ENCODE results near the gene CCDC6. TPM values are rescaled to one million over a fixed set of nuclear protein-coding genes. Genes with fewer than 3 reads are reported as not detected.
"Not testable (repeated sequence)": the region's sequence is repeated elsewhere in the genome, so short reads cannot be mapped to it uniquely, and the experiment has no call there.

CCDC6 gene
- total RNA-seq, 4 donors from 2014 or later, result 78.5 to 101 (median 92.1) TPM

GRCh38 chr10:59887972-59888640, 18.2 kb downstream of the CCDC6 start:
- Histone ChIP-seq H3K4me3 (no peak overlapping the region), H3K27me3 (no peaks in the 10 kb centered on the region), H3K36me3 (peaks cover 9% of the 10 kb centered on the region), H3K9me3 (no peaks in the 10 kb centered on the region), H3K27ac (no peak overlapping the region), H3K4me1 (peaks cover 65% of the 10 kb centered on the region)
- DNase-seq (ENCODE audit: low spot score in 2 of 2), result no peak
- WGBS, result 73% methylated on average over 6 of the region's 6 CpGs
- TF ChIP-seq EP300 (IDR thresholded peaks at IDR 0.05), result no peak
- TF ChIP-seq POLR2A (IDR thresholded peaks at IDR 0.05), result no peak
- no peak for TF ChIP-seq CTCF (IDR thresholded peaks at IDR 0.05)
- no peak for TF ChIP-seq POLR2AphosphoS5 (IDR thresholded peaks at IDR 0.05)

DNA sequence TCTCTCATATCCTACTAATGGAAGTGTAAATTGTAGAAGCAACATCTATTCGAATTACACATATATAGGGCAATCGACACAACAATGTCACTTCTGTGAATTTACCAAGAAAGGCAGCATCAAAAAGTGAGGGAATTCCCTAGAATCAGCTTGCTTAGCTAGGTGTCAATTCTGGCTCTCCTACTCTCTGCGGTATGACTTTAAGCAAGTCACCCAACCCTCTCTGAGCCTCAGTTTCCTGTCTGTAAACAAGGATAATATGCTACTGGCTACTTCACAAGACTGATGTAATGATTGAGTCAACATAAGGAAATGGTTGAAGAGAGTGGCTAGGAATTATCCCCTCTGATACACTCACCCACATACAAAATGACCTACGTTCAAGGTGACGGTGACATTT, 19.4 kb downstream of the CCDC6 start:
- Histone ChIP-seq H3K4me1 (peaks cover 56% of the 10 kb centered on the region), H3K9me3 (no peaks in the 10 kb centered on the region), H3K4me3 (no peak overlapping the region), H3K36me3 (peaks cover 9% of the 10 kb centered on the region), H3K27ac (no peak overlapping the region), H3K27me3 (no peaks in the 10 kb centered on the region)
- TF ChIP-seq POLR2A (IDR thresholded peaks at IDR 0.05), result no peak
- no peak for TF ChIP-seq POLR2AphosphoS5 (IDR thresholded peaks at IDR 0.05)
- TF ChIP-seq EP300 (IDR thresholded peaks at IDR 0.05), result no peak
- TF ChIP-seq CTCF (IDR thresholded peaks at IDR 0.05), result no peak
- DNase-seq (ENCODE audit: low spot score in 2 of 2), result no peak
- 69% methylated on average over 5 of the region's 5 CpGs for WGBS

GRCh38 chr10:59885430-59886134, 20.8 kb downstream of the CCDC6 start:
- H3K4me3 ChIP-seq, result no peak overlapping the region
- H3K27ac ChIP-seq, result no peak overlapping the region
- no peaks in the 10 kb centered on the region for H3K9me3 ChIP-seq
- H3K4me1 ChIP-seq, result peaks cover 48% of the 10 kb centered on the region
- peaks cover 9% of the 10 kb centered on the region for H3K36me3 ChIP-seq
- no peak for DNase-seq (ENCODE audit: low spot score in 2 of 2)
- H3K27me3 ChIP-seq, result no peaks in the 10 kb centered on the region
- TF ChIP-seq POLR2A (IDR thresholded peaks at IDR 0.05), result no peak
- TF ChIP-seq EP300 (IDR thresholded peaks at IDR 0.05), result no peak
- TF ChIP-seq CTCF (IDR thresholded peaks at IDR 0.05), result no peak
- no peak for TF ChIP-seq POLR2AphosphoS5 (IDR thresholded peaks at IDR 0.05)
- 60% methylated on average over 7 of the region's 8 CpGs for WGBS

- 90% methylated on average over 8 of the region's 8 CpGs for WGBS
- not testable (repeated sequence) for DNase-seq (ENCODE audit: low spot score in 2 of 2); H3K27ac ChIP-seq; H3K36me3 ChIP-seq; H3K27me3 ChIP-seq; H3K4me3 ChIP-seq; H3K9me3 ChIP-seq
- peaks cover 51% of the 10 kb centered on the region for H3K4me1 ChIP-seq
Observed at GRCh38 chr10:59884893-59885292, 21.5 kb downstream of the CCDC6 start.

GRCh38 chr10:59881640-59882039, 24.7 kb downstream of the CCDC6 start:
- Histone ChIP-seq H3K9me3 (no peaks in the 10 kb centered on the region), H3K27ac (no peak overlapping the region), H3K36me3 (no peaks in the 10 kb centered on the region), H3K27me3 (no peaks in the 10 kb centered on the region), H3K4me1 (peaks cover 52% of the 10 kb centered on the region), H3K4me3 (no peak overlapping the region)
- DNase-seq (ENCODE audit: low spot score in 2 of 2), result no peak
- no peak for TF ChIP-seq POLR2AphosphoS5 (IDR thresholded peaks at IDR 0.05)
- TF ChIP-seq CTCF (IDR thresholded peaks at IDR 0.05), result no peak
- no peak for TF ChIP-seq POLR2A (IDR thresholded peaks at IDR 0.05)
- TF ChIP-seq EP300 (IDR thresholded peaks at IDR 0.05), result no peak
- 75% methylated on average over 5 of the region's 6 CpGs for WGBS

Measured in suprapubic skin (tissue), 4 donors.